Measurements from ENCODE around the gene PXYLP1. TPM values are rescaled to one million over a fixed set of nuclear protein-coding genes. Genes with fewer than 3 reads are reported as not detected.
A peak's percentile ranks its signal among the peaks of the same experiment; 100 is the strongest.

The PXYLP1 gene
- total RNA-seq, 3 donors from 2014 or later (not counting 1 experiment from before 2014, with no cell fraction given), result 13.0 to 32.4 (median 21.7) TPM

- 92% methylated on average over 3 of the region's 3 CpGs for WGBS (ENCODE audit: insufficient coverage)
- peaks cover 14% of the 10 kb centered on the region for H3K36me3 Mint-ChIP-seq
- Histone ChIP-seq H3K36me3 (ENCODE audit: control insufficient read depth, insufficient read depth, low read length) (no peaks in the 10 kb centered on the region), H3K4me3 (ENCODE audit: low read length) (no peak overlapping the region), H3K27ac (ENCODE audit: low read length) (no peak overlapping the region), H3K9me3 (ENCODE audit: control insufficient read depth, insufficient read depth, low read length) (no peaks in the 10 kb centered on the region), H3K27me3 (ENCODE audit: control insufficient read depth, insufficient read depth, low read length) (no peaks in the 10 kb centered on the region), H3K4me1 (ENCODE audit: control insufficient read depth, insufficient read depth, low read length) (peaks cover 10% of the 10 kb centered on the region)
- intact Hi-C loops (cut with micrococcal nuclease), result no loop called here
- DNase-seq (no peak), ATAC-seq (no peak)
- H3K27me3 Mint-ChIP-seq (ENCODE audit: low read depth in 2 of 2), result peaks cover 5 to 24% of the 10 kb centered on the region in 2 donors
- H3K27ac Mint-ChIP-seq, result no peak overlapping the region
- no peak for TF ChIP-seq CTCF (IDR thresholded peaks at IDR 0.05)
- no peak overlapping the region for H3K4me3 Mint-ChIP-seq
- peaks cover 20 to 24% of the 10 kb centered on the region in 2 donors for H3K4me1 Mint-ChIP-seq
- H3K9me3 Mint-ChIP-seq, result peaks cover 2 to 6% of the 10 kb centered on the region in 2 donors
Measured at GRCh38 chr3:141227216-141227615, 4.4 kb upstream of the PXYLP1 start.

- peak overlapping the region; percentile 4 for H3K4me3 Mint-ChIP-seq
- peaks cover 2 to 6% of the 10 kb centered on the region in 2 donors for H3K9me3 Mint-ChIP-seq
- no peak for TF ChIP-seq CTCF (IDR thresholded peaks at IDR 0.05)
- H3K36me3 Mint-ChIP-seq, result peaks cover 14% of the 10 kb centered on the region
- Histone ChIP-seq H3K27me3 (ENCODE audit: control insufficient read depth, insufficient read depth, low read length) (no peaks in the 10 kb centered on the region), H3K9me3 (ENCODE audit: control insufficient read depth, insufficient read depth, low read length) (no peaks in the 10 kb centered on the region), H3K27ac (ENCODE audit: low read length) (no peak overlapping the region), H3K4me1 (ENCODE audit: control insufficient read depth, insufficient read depth, low read length) (peaks cover 15% of the 10 kb centered on the region), H3K36me3 (ENCODE audit: control insufficient read depth, insufficient read depth, low read length) (no peaks in the 10 kb centered on the region), H3K4me3 (ENCODE audit: low read length) (no peak overlapping the region)
- H3K4me1 Mint-ChIP-seq, result peaks cover 25 to 29% of the 10 kb centered on the region in 2 donors
- no peak overlapping the region for H3K27ac Mint-ChIP-seq
- intact Hi-C loops (cut with micrococcal nuclease), result no loop called here
- DNase-seq, result no peak
- peaks cover 5 to 24% of the 10 kb centered on the region in 2 donors for H3K27me3 Mint-ChIP-seq (ENCODE audit: low read depth in 2 of 2)
- ATAC-seq, result no peak
Measured at GRCh38 chr3:141227752-141228151, 3.9 kb upstream of the PXYLP1 start.

- WGBS (ENCODE audit: insufficient coverage), result 94% methylated on average over 2 of the region's 2 CpGs
- no peaks in the 10 kb centered on the region for H3K36me3 ChIP-seq (ENCODE audit: control insufficient read depth, insufficient read depth, low read length)
- Mint-ChIP-seq H3K4me3 (peak overlapping the region; percentile 57), H3K27me3 (ENCODE audit: low read depth in 2 of 2) (peaks cover 4 to 20% of the 10 kb centered on the region in 2 donors), H3K27ac (no peak overlapping the region), H3K9me3 (peaks cover 2 to 5% of the 10 kb centered on the region in 2 donors), H3K4me1 (peaks cover 29 to 36% of the 10 kb centered on the region in 2 donors), H3K36me3 (peaks cover 11% of the 10 kb centered on the region)
- H3K9me3 ChIP-seq (ENCODE audit: control insufficient read depth, insufficient read depth, low read length), result no peaks in the 10 kb centered on the region
- intact Hi-C loops (cut with micrococcal nuclease), result no loop called here
- H3K27ac ChIP-seq (ENCODE audit: low read length), result no peak overlapping the region
- DNase-seq (no peak), ATAC-seq (no peak)
- H3K27me3 ChIP-seq (ENCODE audit: control insufficient read depth, insufficient read depth, low read length), result no peaks in the 10 kb centered on the region
- no peak for TF ChIP-seq CTCF (IDR thresholded peaks at IDR 0.05)
- H3K4me3 ChIP-seq (ENCODE audit: low read length), result no peak overlapping the region
- H3K4me1 ChIP-seq (ENCODE audit: control insufficient read depth, insufficient read depth, low read length), result peaks cover 20% of the 10 kb centered on the region
Measured at GRCh38 chr3:141228395-141228794, 3.2 kb upstream of the PXYLP1 start.

DNA sequence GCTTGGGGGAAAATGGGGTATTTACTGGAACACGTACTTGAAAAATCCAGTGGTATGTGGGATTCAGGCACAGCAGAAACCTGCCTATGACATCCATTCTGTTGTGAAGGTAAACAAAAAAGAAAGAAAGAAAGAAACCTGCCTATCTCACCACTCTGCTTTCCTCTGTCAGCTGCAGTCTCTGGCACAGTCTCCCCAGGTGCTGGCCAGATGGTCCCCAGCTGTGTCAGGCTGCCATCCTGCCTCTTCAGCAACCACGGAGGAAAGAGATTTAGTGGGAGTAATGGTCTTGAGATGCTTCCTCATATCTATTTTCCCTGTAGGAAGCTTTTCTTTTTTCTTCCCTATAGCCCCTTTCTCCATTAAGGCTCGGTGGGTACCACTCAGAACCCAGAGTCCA is 2.5 kb upstream of the PXYLP1 start:
- WGBS (ENCODE audit: insufficient coverage), result 100% methylated on average over 2 of the region's 3 CpGs
- intact Hi-C loops (cut with micrococcal nuclease), result no loop called here

More for the DNA sequence above, 2.5 kb upstream of the PXYLP1 start:
- Histone ChIP-seq H3K36me3 (ENCODE audit: control insufficient read depth, insufficient read depth, low read length) (no peaks in the 10 kb centered on the region), H3K9me3 (ENCODE audit: control insufficient read depth, insufficient read depth, low read length) (no peaks in the 10 kb centered on the region), H3K4me1 (ENCODE audit: control insufficient read depth, insufficient read depth, low read length) (peaks cover 28% of the 10 kb centered on the region), H3K27me3 (ENCODE audit: control insufficient read depth, insufficient read depth, low read length) (no peaks in the 10 kb centered on the region), H3K4me3 (ENCODE audit: low read length) (no peak overlapping the region), H3K27ac (ENCODE audit: low read length) (no peak overlapping the region)
- H3K4me1 Mint-ChIP-seq, result peaks cover 37 to 43% of the 10 kb centered on the region in 2 donors
- TF ChIP-seq CTCF (IDR thresholded peaks at IDR 0.05), result no peak
- ATAC-seq (no peak), DNase-seq (no peak)
- H3K27ac Mint-ChIP-seq, result no peak overlapping the region
- H3K27me3 Mint-ChIP-seq (ENCODE audit: low read depth in 2 of 2), result peaks cover 0 to 16% of the 10 kb centered on the region in 2 donors
- peak overlapping the region; percentile 79 for H3K4me3 Mint-ChIP-seq
- peaks cover 7% of the 10 kb centered on the region for H3K36me3 Mint-ChIP-seq
- H3K9me3 Mint-ChIP-seq, result no peaks in the 10 kb centered on the region
